Measurements from ENCODE around the gene GCLM.

Gene GCLM

DNA sequence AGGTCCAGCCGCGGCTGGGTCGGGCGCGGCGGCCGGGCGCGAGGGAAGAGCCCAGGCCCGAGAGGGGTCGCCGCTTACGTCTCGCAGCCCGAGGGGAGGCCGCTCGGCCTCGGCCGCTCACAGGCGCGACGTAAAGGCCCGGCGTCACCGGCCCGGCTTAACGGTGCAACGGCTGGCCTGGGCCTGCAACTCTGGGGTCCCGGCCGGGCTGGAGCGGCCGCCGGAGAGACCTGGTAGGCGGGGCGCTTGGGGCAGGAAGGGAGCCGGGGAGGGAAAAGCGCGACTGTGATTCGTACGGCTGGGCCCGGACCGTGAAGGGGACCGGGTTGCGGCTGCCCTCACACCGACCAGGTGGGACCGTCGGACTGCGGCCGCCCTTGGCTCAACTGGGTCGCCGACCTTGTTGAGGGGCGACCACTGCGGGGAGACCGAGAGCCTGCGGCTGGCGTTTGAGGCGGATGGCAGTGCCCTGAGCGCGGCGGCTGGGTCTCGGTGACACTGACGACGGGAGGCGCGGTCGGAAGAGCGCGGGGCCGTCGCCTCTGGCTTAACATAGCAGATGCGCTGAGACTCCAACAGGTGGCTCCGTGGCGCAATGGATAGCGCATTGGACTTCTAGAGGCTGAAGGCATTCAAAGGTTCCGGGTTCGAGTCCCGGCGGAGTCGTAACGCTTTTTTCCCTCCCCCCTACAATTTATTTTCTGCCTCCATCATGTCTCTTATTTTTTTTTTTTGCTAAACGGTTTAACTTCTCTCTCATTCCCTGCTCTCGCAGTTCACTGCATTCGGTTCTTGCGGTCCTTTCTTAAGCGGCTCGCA lies 62.0 kb downstream of the GCLM start:
- Histone ChIP-seq H3K36me3 (ENCODE audit: low read length) (no peaks in the 10 kb centered on the region), H3K27ac (ENCODE audit: low read depth, low read length) (peak overlapping the region; percentile 81), H3K9me2 (replicated peaks; ENCODE audit: insufficient read depth, low read length) (no peaks in the 10 kb centered on the region), H3K27me3 (ENCODE audit: low read length) (no peaks in the 10 kb centered on the region), H2AFZ (ENCODE audit: low read depth, low read length, severe bottlenecking) (peak overlapping the region; percentile 99), H3K9ac (ENCODE audit: low read length) (peak overlapping the region; percentile 75), H4K20me1 (ENCODE audit: low read depth, low read length) (no peaks in the 10 kb centered on the region), H3K9me3 (ENCODE audit: insufficient read depth, low read length) (no peaks in the 10 kb centered on the region), H3K4me3 (ENCODE audit: insufficient read depth, low read length, poor library complexity, severe bottlenecking) (peak overlapping the region; percentile 66), H3F3A (ENCODE audit: insufficient read depth) (no peaks in the 10 kb centered on the region), H3K79me2 (ENCODE audit: insufficient read depth, low read length) (no peaks in the 10 kb centered on the region), H3K4me2 (ENCODE audit: low read depth, low read length, poor library complexity, severe bottlenecking) (peak overlapping the region; percentile 96)
- TF ChIP-seq, protein P1, sequence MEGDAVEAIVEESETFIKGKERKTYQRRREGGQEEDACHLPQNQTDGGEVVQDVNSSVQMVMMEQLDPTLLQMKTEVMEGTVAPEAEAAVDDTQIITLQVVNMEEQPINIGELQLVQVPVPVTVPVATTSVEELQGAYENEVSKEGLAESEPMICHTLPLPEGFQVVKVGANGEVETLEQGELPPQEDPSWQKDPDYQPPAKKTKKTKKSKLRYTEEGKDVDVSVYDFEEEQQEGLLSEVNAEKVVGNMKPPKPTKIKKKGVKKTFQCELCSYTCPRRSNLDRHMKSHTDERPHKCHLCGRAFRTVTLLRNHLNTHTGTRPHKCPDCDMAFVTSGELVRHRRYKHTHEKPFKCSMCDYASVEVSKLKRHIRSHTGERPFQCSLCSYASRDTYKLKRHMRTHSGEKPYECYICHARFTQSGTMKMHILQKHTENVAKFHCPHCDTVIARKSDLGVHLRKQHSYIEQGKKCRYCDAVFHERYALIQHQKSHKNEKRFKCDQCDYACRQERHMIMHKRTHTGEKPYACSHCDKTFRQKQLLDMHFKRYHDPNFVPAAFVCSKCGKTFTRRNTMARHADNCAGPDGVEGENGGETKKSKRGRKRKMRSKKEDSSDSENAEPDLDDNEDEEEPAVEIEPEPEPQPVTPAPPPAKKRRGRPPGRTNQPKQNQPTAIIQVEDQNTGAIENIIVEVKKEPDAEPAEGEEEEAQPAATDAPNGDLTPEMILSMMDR (IDR thresholded peaks at IDR 0.05; ENCODE audit: insufficient read depth, low read length, poor library complexity, severe bottlenecking): no peak
- no peak for TF ChIP-seq EZH2phosphoT487 (conservative IDR thresholded peaks at IDR 0.05; ENCODE audit: low read length)

DNA sequence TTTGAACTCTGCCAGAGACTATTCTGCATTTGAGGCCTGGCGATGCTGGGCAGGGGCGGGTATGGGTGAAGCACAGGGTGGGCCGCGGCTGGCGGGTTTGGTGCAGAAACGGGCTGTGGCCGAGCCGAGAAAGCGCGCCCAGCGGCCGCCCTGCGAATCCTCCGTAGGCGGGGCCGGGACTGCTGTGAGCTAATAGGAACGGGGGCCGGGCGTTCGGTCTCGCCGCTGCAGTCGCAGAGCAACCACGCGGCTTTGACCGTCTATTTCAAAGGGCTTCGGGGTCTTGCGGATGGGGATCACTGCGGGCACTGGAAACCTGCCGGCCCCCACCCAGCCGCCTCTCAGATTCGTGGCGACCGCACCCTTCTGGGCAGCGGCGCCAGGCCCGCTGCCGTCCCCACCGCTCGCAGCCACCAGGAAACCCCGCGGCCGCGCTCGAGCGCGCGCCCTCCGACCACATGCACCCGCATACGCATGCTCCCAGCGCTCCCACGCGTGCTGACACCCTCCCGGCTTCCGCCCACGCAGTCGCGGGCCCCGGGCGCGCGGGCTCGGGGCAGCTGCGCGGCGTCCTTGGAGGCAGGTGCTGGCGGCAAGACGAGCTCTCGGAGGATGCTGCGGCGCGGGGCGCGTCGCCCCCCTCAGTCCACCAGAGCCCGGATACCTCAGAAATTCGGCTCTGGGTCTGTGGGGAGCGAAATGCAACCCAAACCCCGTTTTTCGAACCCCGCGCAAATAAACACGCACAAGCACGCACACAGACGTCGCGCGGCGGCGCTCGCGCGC lies 62.8 kb downstream of the GCLM start:
- Histone ChIP-seq H3K4me2 (ENCODE audit: low read depth, low read length, poor library complexity, severe bottlenecking) (peak overlapping the region; percentile 96), H3K79me2 (ENCODE audit: insufficient read depth, low read length) (no peaks in the 10 kb centered on the region), H2AFZ (ENCODE audit: low read depth, low read length, severe bottlenecking) (peak overlapping the region; percentile 82), H3K4me3 (ENCODE audit: insufficient read depth, low read length, poor library complexity, severe bottlenecking) (peak overlapping the region; percentile 64), H4K20me1 (ENCODE audit: low read depth, low read length) (no peaks in the 10 kb centered on the region), H3K9ac (ENCODE audit: low read length) (peak overlapping the region; percentile 75), H3K9me3 (ENCODE audit: insufficient read depth, low read length) (no peaks in the 10 kb centered on the region), H3K36me3 (ENCODE audit: low read length) (no peaks in the 10 kb centered on the region), H3K9me2 (replicated peaks; ENCODE audit: insufficient read depth, low read length) (no peaks in the 10 kb centered on the region), H3K27me3 (ENCODE audit: low read length) (no peaks in the 10 kb centered on the region), H3K27ac (ENCODE audit: low read depth, low read length) (peak overlapping the region; percentile 81), H3F3A (ENCODE audit: insufficient read depth) (no peaks in the 10 kb centered on the region)
- no peak for TF ChIP-seq EZH2phosphoT487 (conservative IDR thresholded peaks at IDR 0.05; ENCODE audit: low read length)
- TF ChIP-seq, protein P1 (IDR thresholded peaks at IDR 0.05; ENCODE audit: insufficient read depth, low read length, poor library complexity, severe bottlenecking): peak; percentile 9

DNA sequence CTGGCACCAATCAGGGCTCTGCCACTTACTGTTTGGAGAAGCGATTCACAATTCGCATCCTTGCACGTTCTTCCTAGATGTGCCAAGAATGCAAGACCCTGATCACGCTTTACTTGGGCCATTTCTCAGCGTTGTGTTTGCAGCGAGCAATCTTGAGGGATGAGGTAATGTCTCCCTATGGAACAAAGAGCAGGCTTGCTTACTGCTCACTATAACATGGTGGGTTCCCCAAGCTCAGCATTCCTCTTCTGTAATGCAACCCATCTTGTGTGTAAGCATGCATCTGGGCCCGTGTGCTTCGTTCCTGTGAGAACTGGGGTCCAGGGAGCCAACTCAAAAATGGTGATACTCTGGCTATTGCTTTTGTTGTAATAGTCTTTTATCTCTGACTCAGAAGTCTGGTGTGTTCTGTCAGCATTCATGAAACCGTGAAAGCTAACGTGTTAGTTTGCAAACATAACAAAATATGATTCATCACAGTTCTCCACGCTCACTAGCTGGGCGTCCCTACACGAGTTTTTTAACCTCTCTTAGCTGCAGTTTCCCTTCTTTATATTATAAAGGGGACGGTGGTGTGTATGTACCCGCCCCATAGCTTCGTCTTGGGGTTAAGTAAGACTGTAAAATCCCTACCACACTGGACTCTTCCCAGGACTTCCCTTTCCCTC lies 63.6 kb downstream of the GCLM start:
- H3K9me2 ChIP-seq (replicated peaks; ENCODE audit: insufficient read depth, low read length): no peaks in the 10 kb centered on the region
- TF ChIP-seq, protein P1 (IDR thresholded peaks at IDR 0.05; ENCODE audit: insufficient read depth, low read length, poor library complexity, severe bottlenecking): no peak
- no peak for TF ChIP-seq EZH2phosphoT487 (conservative IDR thresholded peaks at IDR 0.05; ENCODE audit: low read length)
- H3K79me2 ChIP-seq (ENCODE audit: insufficient read depth, low read length): no peaks in the 10 kb centered on the region
- H3K4me3 ChIP-seq (ENCODE audit: insufficient read depth, low read length, poor library complexity, severe bottlenecking): peak overlapping the region; percentile 64
- H3K9ac ChIP-seq (ENCODE audit: low read length): peak overlapping the region; percentile 75
- H2AFZ ChIP-seq (ENCODE audit: low read depth, low read length, severe bottlenecking): peak overlapping the region; percentile 82
- H3K27me3 ChIP-seq (ENCODE audit: low read length): no peaks in the 10 kb centered on the region
- peak overlapping the region; percentile 81 for H3K27ac ChIP-seq (ENCODE audit: low read depth, low read length)
- peak overlapping the region; percentile 96 for H3K4me2 ChIP-seq (ENCODE audit: low read depth, low read length, poor library complexity, severe bottlenecking)
- no peaks in the 10 kb centered on the region for H3K9me3 ChIP-seq (ENCODE audit: insufficient read depth, low read length)
- H3F3A ChIP-seq (ENCODE audit: insufficient read depth): no peaks in the 10 kb centered on the region
- H4K20me1 ChIP-seq (ENCODE audit: low read depth, low read length): no peaks in the 10 kb centered on the region
- H3K36me3 ChIP-seq (ENCODE audit: low read length): no peaks in the 10 kb centered on the region

Measured in SU-DHL-6 (cell line).